GM19023 (cell line): ENCODE measurements around the gene RRAGD.
A peak's percentile ranks its signal among the peaks of the same experiment; 100 is the strongest.
"Not testable (repeated sequence)": the region's sequence is repeated elsewhere in the genome, so short reads cannot be mapped to it uniquely, and the experiment has no call there.

Experiments used
- ATAC-seq: cut with Tn5 transposase; IDR thresholded peaks from one replicate; pipeline ENCODE4 v1.9.1; 2021; ENCODE audit warnings: mild to moderate bottlenecking, moderate library complexity; ENCODE audit not compliant: unreplicated experiment

Gene RRAGD

DNA sequence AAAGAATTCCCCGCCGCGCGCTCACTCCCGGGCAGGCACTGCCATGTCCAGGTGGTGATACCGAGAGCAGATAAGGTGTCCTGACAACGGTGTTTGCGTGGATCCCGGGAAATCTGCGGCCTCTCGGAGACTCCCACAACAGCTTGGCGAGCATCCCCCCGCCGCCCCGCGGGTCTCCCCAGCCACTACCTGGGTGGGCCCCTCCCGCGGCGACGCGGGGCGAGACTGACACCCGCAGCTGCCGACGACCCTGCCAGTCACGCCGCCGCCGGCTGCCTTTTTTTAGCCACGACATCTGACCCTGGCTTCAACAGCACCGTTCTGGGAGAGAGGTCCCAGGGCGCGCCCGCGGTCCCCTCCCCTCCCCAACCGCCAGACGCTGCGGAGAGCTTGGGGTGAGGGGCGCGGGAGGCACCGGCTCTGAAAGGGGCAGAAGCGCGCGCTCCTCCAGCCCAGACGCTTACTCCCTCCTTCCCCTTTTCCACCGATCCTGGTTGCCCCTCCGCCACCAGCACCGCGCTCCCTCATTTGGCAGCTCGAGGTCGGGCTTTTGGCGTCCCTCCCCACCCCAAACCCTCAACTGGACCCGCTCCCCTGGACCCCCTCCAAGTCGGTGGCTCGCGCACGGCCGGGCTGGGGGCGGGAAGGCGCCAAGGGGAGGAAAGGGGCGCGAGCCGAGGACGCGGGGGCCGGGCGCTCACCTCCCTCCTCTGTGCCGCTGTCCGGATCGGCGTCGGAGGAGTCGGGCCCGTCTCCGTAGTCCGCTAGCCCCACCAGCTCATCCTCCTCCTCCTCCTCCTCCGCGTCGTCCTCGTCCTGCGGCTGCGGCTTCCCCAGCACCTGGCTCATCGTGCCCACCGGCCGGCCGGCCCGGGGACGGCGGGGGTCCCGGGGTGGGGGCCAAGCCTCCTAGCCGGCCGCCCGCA lies 665 bp downstream of the RRAGD start:
- peak; percentile 50 for ATAC-seq

- ATAC-seq: no peak
Measured at GRCh38 chr6:89410788-89411144, 1.3 kb downstream of the RRAGD start.

GRCh38 chr6:89410231-89410761 lies 1.8 kb downstream of the RRAGD start:
- no peak for ATAC-seq

- ATAC-seq: no peak
Measured at GRCh38 chr6:89409461-89410035, 2.5 kb downstream of the RRAGD start.

DNA sequence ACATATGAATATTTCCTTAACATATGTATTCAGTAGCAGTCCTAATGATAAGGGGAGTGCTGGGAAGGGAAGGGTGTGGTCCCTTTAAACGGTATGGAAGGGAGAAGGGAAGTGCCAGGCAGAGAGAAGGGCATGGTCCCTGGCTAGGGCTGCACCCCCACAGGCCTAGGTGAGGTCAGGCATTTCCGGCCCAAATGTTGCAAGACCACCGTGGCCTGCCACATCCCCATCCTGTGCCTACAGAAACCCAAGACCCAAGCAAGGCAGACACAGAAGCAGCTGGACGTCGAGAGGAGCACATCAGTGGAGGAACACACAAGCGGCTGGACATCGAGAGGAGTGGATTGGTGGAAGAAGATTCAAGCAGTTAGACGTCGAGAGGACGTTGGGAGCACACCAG lies 5.9 kb downstream of the RRAGD start:
- no peak for ATAC-seq

DNA sequence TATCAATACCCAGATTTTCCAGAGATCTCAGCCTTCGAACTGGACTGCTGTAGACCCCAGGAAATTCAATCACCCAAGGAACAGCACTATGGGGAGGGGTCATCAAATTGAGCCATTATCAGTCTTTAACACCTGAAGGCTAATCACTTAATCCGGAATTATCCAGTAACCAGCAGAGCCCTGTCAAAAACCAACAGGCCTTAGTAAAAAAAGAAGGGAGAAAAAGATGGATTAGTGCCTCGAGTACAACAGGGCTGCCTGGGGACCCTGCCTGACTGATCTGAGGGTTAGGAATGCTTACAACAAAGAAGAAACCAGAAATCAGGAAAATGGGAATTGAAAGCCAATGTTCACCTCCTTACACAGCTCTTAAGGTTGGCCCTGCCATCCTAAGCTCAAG lies 7.6 kb downstream of the RRAGD start:
- no peak for ATAC-seq

DNA sequence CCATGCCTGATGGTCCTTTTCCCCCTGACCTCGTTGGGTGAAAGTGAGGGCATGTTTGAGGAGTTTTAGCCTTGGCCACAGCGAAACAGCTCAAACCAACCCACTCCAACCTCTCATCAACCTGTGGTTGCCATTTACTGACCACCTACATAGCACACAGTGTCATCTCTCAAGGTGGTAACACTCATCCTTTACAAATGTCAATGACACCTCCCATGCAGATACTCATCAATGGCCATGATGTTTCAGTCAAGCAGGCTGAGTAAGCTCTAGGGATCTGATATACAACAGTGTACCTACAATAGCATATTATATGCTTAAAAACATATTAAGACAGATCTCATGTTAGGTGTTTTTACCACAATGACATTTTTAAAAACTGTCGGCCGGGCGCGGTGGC lies 9.3 kb downstream of the RRAGD start:
- no peak for ATAC-seq

DNA sequence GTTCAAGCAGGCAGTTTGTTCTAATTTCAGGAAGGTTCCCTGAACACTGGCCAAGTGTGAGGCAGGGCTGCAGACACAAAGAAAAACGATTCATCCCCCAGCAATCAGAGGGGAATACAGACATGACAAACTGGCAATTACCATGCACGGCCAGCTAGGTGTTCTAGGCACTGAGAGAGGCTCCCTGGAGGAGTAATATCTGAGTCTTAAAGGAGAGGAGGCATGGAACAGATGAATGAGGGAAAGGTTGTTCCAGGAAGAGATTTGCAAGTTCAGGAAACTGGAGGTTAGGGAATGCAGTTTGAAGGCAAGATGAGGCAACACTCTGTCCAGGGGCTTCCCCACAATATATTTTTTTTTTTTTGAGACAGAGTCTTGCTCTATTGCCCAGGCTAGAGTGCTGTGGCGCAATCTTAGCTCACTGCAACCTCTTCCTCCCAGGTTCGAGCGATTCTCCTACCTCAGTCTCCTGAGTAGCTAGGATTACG lies 11.1 kb downstream of the RRAGD start:
- ATAC-seq: no peak

DNA sequence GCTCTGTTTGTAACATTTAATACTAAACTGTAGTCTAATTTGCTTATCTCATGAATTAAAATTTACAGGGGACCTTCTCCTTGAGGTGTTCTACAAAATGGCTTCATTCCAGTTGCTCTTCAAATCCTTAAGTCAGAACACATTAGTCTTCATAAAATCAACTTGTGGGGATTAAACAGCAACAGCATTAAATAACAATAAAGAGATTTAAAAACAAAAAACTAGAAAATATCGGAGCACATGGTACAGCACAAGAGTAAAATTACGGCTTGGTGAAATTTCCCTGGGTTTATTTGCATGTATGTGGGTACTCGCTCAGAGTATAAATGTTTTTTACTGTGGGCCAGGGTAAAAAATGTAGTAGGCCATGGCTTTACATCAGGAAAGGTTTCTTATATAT lies 12.0 kb downstream of the RRAGD start:
- no peak for ATAC-seq

- no peak for ATAC-seq
Measured at GRCh38 chr6:89398762-89399525, 13.1 kb downstream of the RRAGD start.

- not testable (repeated sequence) for ATAC-seq
Measured at GRCh38 chr6:89397884-89398283, 14.2 kb downstream of the RRAGD start.

DNA sequence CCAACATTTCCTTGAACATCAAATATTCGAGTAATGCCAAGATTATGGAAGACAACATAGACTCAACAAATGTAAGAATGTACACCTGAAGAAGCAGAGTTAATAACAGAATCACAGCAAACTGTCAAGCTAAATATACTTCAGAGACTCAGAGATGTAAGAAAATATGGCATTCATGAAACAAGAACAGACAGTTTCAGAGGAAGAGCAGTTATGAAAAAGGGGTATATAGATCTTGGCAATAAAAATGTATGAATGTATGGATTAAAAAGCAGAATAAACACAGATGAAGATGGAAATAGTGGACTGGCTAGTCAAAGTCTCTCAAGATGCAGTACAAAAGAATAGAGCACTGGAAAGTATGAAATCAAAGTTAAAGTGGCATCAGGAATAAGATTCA lies 18.4 kb downstream of the RRAGD start:
- no peak for ATAC-seq

DNA sequence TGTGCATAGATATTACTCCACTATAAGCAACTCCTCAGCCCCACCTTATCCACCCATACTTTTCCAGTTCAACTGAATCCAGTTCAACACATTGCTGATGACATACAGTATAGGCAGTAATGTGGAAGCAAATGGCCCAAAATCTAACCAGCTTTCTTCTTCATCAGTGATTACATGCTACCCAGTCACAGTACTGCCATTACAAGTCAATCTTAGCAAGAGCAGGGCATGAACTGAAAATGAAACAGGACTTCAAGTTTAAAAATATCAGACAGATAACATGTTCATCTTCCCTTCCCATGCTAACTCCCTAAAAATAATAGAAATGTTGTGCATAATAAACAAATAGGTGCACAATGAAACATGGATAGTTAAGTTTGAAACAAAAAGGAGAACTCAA lies 19.2 kb downstream of the RRAGD start:
- ATAC-seq: no peak

GRCh38 chr6:89388846-89389245 lies 23.2 kb downstream of the RRAGD start:
- ATAC-seq: no peak

DNA sequence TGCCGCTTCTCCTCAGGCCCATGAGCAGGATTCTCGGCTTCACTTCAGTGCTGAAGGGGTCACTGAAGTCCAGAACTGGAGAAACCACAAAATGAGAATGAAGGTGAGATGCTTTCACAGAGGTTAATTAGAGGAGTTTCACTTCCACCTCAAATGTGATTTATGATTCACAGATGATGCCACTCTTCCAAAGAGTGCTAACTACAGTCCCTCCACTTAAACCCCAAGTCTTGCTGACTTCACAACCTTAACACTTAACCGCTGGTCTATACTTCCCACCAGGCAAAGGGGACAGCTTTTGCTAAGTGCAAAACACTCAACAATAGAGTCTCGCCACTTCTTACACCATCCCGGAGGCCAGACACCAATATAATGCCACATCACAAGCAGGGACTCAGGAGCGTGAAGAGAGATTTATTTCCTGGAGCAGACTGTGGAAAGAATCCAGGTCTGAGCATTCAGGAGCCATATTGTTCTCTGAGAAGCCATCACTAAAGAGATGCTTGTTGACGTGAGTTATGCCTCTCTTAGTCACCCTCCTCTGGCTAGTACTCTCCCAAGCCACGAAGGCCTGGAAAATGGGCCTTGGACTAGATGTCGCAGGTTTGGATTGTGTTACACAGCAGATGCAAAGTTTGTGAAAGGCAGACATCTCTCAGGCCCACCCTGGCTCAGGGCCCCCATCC lies 24.4 kb downstream of the RRAGD start:
- ATAC-seq: peak; percentile 88

GRCh38 chr6:89386917-89387491 lies 25.1 kb downstream of the RRAGD start:
- ATAC-seq: peak; percentile 37

DNA sequence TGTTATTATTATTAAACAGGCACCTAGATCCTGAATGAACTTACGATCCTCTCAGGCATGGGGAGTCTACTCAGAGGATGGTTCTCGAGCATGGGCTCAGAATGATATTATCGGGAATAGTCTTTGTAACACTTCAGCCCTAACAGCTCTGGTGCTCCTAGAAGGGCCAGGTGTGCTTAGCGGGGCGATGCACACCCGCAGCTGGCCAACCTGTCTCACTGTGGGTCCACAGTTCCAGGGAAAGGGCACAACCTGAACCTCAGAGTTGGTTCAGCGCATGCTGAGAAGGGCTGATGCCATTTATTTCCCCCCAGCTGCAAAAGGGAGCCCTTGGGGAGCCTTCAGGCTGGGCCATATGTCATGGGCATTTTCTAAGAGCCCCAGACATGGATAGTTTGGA lies 26.2 kb downstream of the RRAGD start:
- ATAC-seq: no peak

DNA sequence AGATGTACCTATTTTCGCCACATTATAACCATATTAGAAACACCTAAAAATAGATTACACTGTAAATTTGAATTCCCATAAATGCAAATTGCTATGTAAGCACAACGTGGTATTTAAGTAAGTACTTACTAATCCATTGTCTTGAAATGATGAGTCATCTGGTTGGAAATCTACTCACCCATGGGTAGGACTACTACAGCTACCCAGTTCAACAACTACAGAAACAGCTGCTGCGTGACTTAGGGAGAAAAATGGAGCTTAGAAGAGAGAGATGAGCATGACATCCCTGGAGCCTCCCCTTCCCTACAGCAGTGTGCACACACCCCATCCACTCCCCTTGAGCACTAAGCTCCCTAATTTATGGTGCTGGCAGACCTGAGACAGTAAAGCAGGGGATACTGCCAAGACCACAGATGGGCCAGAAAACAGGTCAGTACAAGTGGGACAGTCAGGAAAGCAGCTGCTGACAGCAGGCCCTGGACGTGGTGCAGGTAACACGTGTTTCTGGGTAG lies 26.9 kb downstream of the RRAGD start:
- no peak for ATAC-seq

- ATAC-seq: no peak
Measured at GRCh38 chr6:89381031-89381430, 31.0 kb downstream of the RRAGD start.

GRCh38 chr6:89379281-89379680 lies 32.8 kb downstream of the RRAGD start:
- ATAC-seq: no peak
